GM21367 (cell line): ENCODE results near the gene EFCC1.

Experiments used
- ATAC-seq: cut with Tn5 transposase; IDR thresholded peaks from one replicate; pipeline ENCODE4 v1.9.1; 2021; ENCODE audit not compliant: unreplicated experiment

Gene EFCC1

GRCh38 chr3:129031476-129032215 is 30.5 kb downstream of the EFCC1 start:
- no peak for ATAC-seq

GRCh38 chr3:129032716-129033115 is 31.6 kb downstream of the EFCC1 start:
- ATAC-seq, result no peak

- no peak for ATAC-seq
These were observed 32.0 kb downstream of the EFCC1 start for GRCh38 chr3:129033151-129033550.

- ATAC-seq, result no peak
These were observed 32.7 kb downstream of the EFCC1 start for GRCh38 chr3:129033633-129034321.

- ATAC-seq, result no peak
These were observed 33.5 kb downstream of the EFCC1 start for GRCh38 chr3:129034642-129035041.

- ATAC-seq, result no peak
These were observed 34.5 kb downstream of the EFCC1 start for GRCh38 chr3:129035360-129036221.

GRCh38 chr3:129036222-129037092 is 35.4 kb downstream of the EFCC1 start:
- no peak for ATAC-seq

GRCh38 chr3:129037093-129037419 is 36.0 kb downstream of the EFCC1 start:
- no peak for ATAC-seq

GRCh38 chr3:129038121-129038855 is 37.2 kb downstream of the EFCC1 start:
- ATAC-seq, result no peak

- no peak for ATAC-seq
These were observed 38.4 kb downstream of the EFCC1 start for GRCh38 chr3:129039271-129040038.

GRCh38 chr3:129040039-129040336 is 38.9 kb downstream of the EFCC1 start:
- no peak for ATAC-seq

GRCh38 chr3:129040579-129041300 is 39.6 kb downstream of the EFCC1 start:
- no peak for ATAC-seq

GRCh38 chr3:129045675-129046036 is 44.6 kb downstream of the EFCC1 start:
- ATAC-seq, result no peak

GRCh38 chr3:129046037-129046731 is 45.1 kb downstream of the EFCC1 start:
- no peak for ATAC-seq

- ATAC-seq, result no peak
These were observed 45.8 kb downstream of the EFCC1 start for GRCh38 chr3:129046732-129047552.

GRCh38 chr3:129047553-129047839 is 46.4 kb downstream of the EFCC1 start:
- ATAC-seq, result no peak

- ATAC-seq, result no peak
These were observed 49.6 kb downstream of the EFCC1 start for GRCh38 chr3:129050556-129051295.
